Right lobe of liver (tissue), 4 donors: ENCODE measurements around the gene COPS9.

ENCODE experiments used
- POLR2A ChIP-seq: fragments of 450-650 bp; IDR thresholded peaks from one replicate; pipeline ENCODE4 v1.6.1; 2017; ENCODE audit warnings: antibody characterized with exemption, mild to moderate bottlenecking
- TF ChIP-seq, protein P1 (sequence below), 4 donors: fragments of 200-600 bp in 3 of 4; fragments of 450-650 bp in 1 of 4; IDR thresholded peaks; one replicate each; pipeline versions ENCODE4 v1.5.1 to v1.8.0; 2016 to 2022; ENCODE audit warnings: antibody characterized with exemption in 4 of 4, mild to moderate bottlenecking in 2 of 4
- donor health status: DM: no; HTN: no; CAD: no.
- donor health status: DM: no; HTN: no; CAD: no.
- donor health status: DM: no; HTN: yes; CAD: no.

DNA sequence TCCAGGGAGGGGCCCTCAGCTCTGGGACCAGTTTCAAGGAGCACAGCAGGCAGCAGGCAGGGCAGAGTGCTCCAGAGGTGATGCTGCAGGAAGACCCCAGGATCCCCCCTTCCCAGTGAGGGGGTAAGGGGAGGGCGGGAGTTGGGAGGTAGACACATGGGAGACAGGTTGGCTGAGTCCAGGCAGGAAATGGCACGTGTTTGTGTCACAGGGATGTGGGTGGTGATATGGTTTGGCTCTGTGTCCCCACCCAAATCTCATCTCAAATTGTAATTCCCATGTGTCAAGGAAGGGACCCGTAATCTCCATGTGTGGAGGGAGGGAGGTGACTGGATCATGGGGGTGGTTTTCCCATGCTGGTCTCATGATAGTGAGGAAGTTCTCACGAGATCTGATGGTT, 29.6 kb upstream of the COPS9 start:
- TF ChIP-seq, protein P1, sequence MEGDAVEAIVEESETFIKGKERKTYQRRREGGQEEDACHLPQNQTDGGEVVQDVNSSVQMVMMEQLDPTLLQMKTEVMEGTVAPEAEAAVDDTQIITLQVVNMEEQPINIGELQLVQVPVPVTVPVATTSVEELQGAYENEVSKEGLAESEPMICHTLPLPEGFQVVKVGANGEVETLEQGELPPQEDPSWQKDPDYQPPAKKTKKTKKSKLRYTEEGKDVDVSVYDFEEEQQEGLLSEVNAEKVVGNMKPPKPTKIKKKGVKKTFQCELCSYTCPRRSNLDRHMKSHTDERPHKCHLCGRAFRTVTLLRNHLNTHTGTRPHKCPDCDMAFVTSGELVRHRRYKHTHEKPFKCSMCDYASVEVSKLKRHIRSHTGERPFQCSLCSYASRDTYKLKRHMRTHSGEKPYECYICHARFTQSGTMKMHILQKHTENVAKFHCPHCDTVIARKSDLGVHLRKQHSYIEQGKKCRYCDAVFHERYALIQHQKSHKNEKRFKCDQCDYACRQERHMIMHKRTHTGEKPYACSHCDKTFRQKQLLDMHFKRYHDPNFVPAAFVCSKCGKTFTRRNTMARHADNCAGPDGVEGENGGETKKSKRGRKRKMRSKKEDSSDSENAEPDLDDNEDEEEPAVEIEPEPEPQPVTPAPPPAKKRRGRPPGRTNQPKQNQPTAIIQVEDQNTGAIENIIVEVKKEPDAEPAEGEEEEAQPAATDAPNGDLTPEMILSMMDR (IDR thresholded peaks at IDR 0.05): no peak
- no peak for TF ChIP-seq POLR2A
